B cell (primary cell): ENCODE data around the gene METTL23. TPM values are rescaled to one million over a fixed set of nuclear protein-coding genes. Genes with fewer than 3 reads are reported as not detected.

Experiments
- ATAC-seq: fragments of 200-7000 bp; cut with Tn5 transposase; one replicate; pipeline ENCODE4 v1.10.0; 2021; ENCODE audit warnings: low read depth, mild to moderate bottlenecking, moderate number of reproducible peaks, moderate library complexity
- CTCF ChIA-PET: fragments of 350-600 bp; sonication (Branson Sonifier 250); formaldehyde crosslinking; loops from one replicate; lab custom pipeline; 2021; ENCODE audit warnings: antibody characterized with exemption, inconsistent platforms; lab: Charles Lee
- POLR2A ChIA-PET: fragments of 350-600 bp; sonication (Branson Sonifier 250); formaldehyde crosslinking; loops from one replicate; lab custom pipeline; 2021; ENCODE audit warnings: antibody characterized with exemption; lab: Charles Lee
- DNase-seq: peaks from one replicate; pipeline ENCODE4 v3.0.0; 2013
- H2AFZ ChIP-seq: 2 replicates; pipeline ENCODE4 v1.6.1; 2012; ENCODE audit warnings: mild to moderate bottlenecking, low read depth, low read length; ENCODE audit not compliant: insufficient read depth, poor library complexity, severe bottlenecking
- H3K27ac ChIP-seq, 2 donors: 1 replicate in 1 of 2; 2 replicates in 1 of 2; pipeline ENCODE4 v1.5.1; 2012 to 2013; ENCODE audit warnings: low read length in 2 of 2, mild to moderate bottlenecking in 2 of 2, moderate library complexity in 1 of 2
- H3K27me3 ChIP-seq, 4 experiments: fragments of 200-600 bp in 1 of 4; sonication (generic) in 1 of 4; replicated peaks in 1 of 4; 1 replicate in 2 of 4; 2 replicates in 2 of 4; pipeline versions ENCODE4 v1.6.1 to v1.7.0; 2013 to 2016; ENCODE audit warnings: low read length in 3 of 4, mild to moderate bottlenecking in 2 of 4, mixed read lengths in 1 of 4, moderate library complexity in 1 of 4; ENCODE audit not compliant: insufficient read depth in 4 of 4, control insufficient read depth in 3 of 4; ENCODE audit errors: control extremely low read depth in 1 of 4
- H3K36me3 ChIP-seq, 2 experiments: replicated peaks in 1 of 2; 1 replicate in 1 of 2; 2 replicates in 1 of 2; pipeline versions ENCODE4 v1.6.1 to v1.7.1; 2013; ENCODE audit warnings: low read length in 1 of 2; ENCODE audit not compliant: insufficient read depth in 2 of 2, control insufficient read depth in 1 of 2; ENCODE audit errors: control extremely low read depth in 1 of 2, extremely low read depth in 1 of 2
- H3K4me1 ChIP-seq, 2 donors: fragments of 200-600 bp in 1 of 2; sonication (generic) in 1 of 2; 1 replicate in 1 of 2; 2 replicates in 1 of 2; pipeline versions ENCODE4 v1.5.1 to v1.6.1; 2013 to 2017; ENCODE audit warnings: low read length in 2 of 2; ENCODE audit not compliant: control insufficient read depth in 2 of 2, insufficient read depth in 2 of 2
- H3K4me2 ChIP-seq: replicated peaks from 2 replicates; pipeline ENCODE3; 2012; ENCODE audit warnings: mild to moderate bottlenecking, low read depth, low read length; ENCODE audit not compliant: poor library complexity, severe bottlenecking
- H3K4me3 ChIP-seq, 5 experiments: fragments of 200-600 bp in 1 of 5; sonication (generic) in 1 of 5; 1 replicate in 3 of 5; 2 replicates in 2 of 5; pipeline versions ENCODE4 v1.5.1 to v1.7.0; 2011 to 2016; ENCODE audit warnings: low read length in 4 of 5, mild to moderate bottlenecking in 4 of 5, low read depth in 2 of 5, control low read depth in 1 of 5, moderate library complexity in 1 of 5; ENCODE audit not compliant: insufficient read depth in 1 of 5; ENCODE audit errors: control extremely low read depth in 1 of 5, extremely low read depth in 1 of 5
- H3K79me2 ChIP-seq: fragments of 200-600 bp; sonication (generic); one replicate; pipeline ENCODE4 v1.6.0; 2016; ENCODE audit warnings: low read length; ENCODE audit not compliant: control insufficient read depth, insufficient read depth
- H3K9ac ChIP-seq: fragments of 200-600 bp; sonication (generic); 2 replicates; pipeline ENCODE4 v1.6.1; 2017; ENCODE audit warnings: mild to moderate bottlenecking, low read length, moderate library complexity
- H3K9me3 ChIP-seq, 3 donors: one replicate each; pipeline versions ENCODE4 v1.6.1 to v1.7.1; 2013; ENCODE audit warnings: low read length in 2 of 3; ENCODE audit not compliant: control insufficient read depth in 2 of 3, insufficient read depth in 1 of 3; ENCODE audit errors: control extremely low read depth in 1 of 3
- H4K20me1 ChIP-seq: 2 replicates; pipeline ENCODE4 v1.6.0; 2012; ENCODE audit warnings: mild to moderate bottlenecking, low read length; ENCODE audit not compliant: insufficient read depth, control insufficient read depth, poor library complexity, severe bottlenecking
- H3K27ac Mint-ChIP-seq: one replicate; pipeline ENCODE4 v1.8.0; 2021; ENCODE audit warnings: mixed read lengths
- H3K27me3 Mint-ChIP-seq: one replicate; pipeline ENCODE4 v1.8.0; 2021; ENCODE audit warnings: mixed read lengths
- H3K4me1 Mint-ChIP-seq: one replicate; pipeline ENCODE4 v1.8.0; 2021; ENCODE audit warnings: mixed read lengths
- H3K4me3 Mint-ChIP-seq: one replicate; pipeline ENCODE4 v1.8.0; 2021; ENCODE audit warnings: mixed read lengths
- H3K9me3 Mint-ChIP-seq: one replicate; pipeline ENCODE4 v1.8.0; 2022; ENCODE audit warnings: mixed read lengths; ENCODE audit not compliant: insufficient read depth
- EZH2 ChIP-seq: IDR thresholded peaks from 2 replicates; pipeline ENCODE4 v1.6.1; 2012; ENCODE audit warnings: borderline replicate concordance, low read depth, mild to moderate bottlenecking, moderate library complexity, low read length; ENCODE audit not compliant: insufficient read depth, poor library complexity, severe bottlenecking
- WGBS: methylation state at CpG from one replicate; pipeline ENCODE4 v1.1.5; 2013; ENCODE audit warnings: missing lambda C conversion rate; ENCODE audit not compliant: insufficient coverage; 5-methylcytosine and 5-hydroxymethylcytosine counted together
- intact Hi-C: fragments of 100-400 bp; cut with micrococcal nuclease; formaldehyde crosslinking; loops from one replicate; pipeline ENCODE4 v1.10.0; 2022
- polyA plus RNA-seq: library from polyadenylated mRNA; depleted of rRNA; stranded (reverse); fragments of >200 nt; gene quantifications from 2 replicates; pipeline ENCODE4 v1.2.3, GENCODE V29; 2012
- total RNA-seq, 2 donors: library from RNA; stranded (reverse); fragments of 120-200 nt in 1 of 2; gene quantifications; 1 replicate in 1 of 2; 2 replicates in 1 of 2; pipeline versions ENCODE4 v1.2.3 to v1.2.4, GENCODE V29; 2013 to 2022
- TF ChIP-seq, protein P1 (sequence below): fragments of 200-600 bp; IDR thresholded peaks from one replicate; pipeline ENCODE4 v1.8.0; 2022; ENCODE audit warnings: antibody characterized with exemption, mild to moderate bottlenecking

METTL23 gene
- total and polyA plus RNA-seq, 2 donors (not counting 1 experiment from before 2014, with no cell fraction given), result 64.0 to 68.1 TPM

DNA sequence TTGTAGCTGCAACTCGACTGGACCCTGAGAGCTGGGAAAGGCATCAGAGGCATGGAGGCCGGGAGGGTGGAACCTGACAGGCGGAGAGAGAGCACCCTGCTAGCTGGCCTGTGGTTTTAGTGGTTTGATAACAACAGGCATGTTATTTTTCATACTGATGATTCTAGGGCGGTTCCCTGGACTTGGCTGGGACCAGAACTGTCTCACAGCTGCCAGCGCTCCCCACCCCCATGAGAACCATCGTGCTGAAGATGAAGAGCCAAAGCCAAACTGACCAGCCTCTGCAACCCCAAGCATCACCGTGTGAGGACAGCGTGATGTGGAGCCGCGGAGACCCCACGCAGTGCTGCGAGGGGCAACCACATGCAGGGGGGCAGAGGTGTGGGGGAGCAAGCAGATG is 44.3 kb upstream of the METTL23 start:
- Histone ChIP-seq H2AFZ (no peak overlapping the region), H3K4me3 (no peak overlapping the region), H3K9ac (no peak overlapping the region), H3K27me3 (peaks cover 0 to 8% (median 0%) of the 10 kb centered on the region in 4 experiments), H3K27ac (no peak overlapping the region), H3K4me2 (no peak overlapping the region), H3K79me2 (no peaks in the 10 kb centered on the region), H4K20me1 (no peaks in the 10 kb centered on the region), H3K9me3 (no peaks in the 10 kb centered on the region), H3K36me3 (no peaks in the 10 kb centered on the region), H3K4me1 (no peaks in the 10 kb centered on the region)
- Mint-ChIP-seq H3K27ac (no peak overlapping the region), H3K4me3 (no peak overlapping the region), H3K4me1 (no peaks in the 10 kb centered on the region), H3K9me3 (no peaks in the 10 kb centered on the region), H3K27me3 (no peaks in the 10 kb centered on the region)
- ATAC-seq, result no peak
- ChIA-PET POLR2A (no interaction called here), CTCF (interaction anchor here (0.6 to 1.5 kb wide), 7 partner anchors 8 to 381 kb away, joined by 3 to 6 read pairs (median 4); no protein-coding TSS in a partner anchor)
- TF ChIP-seq, protein P1, sequence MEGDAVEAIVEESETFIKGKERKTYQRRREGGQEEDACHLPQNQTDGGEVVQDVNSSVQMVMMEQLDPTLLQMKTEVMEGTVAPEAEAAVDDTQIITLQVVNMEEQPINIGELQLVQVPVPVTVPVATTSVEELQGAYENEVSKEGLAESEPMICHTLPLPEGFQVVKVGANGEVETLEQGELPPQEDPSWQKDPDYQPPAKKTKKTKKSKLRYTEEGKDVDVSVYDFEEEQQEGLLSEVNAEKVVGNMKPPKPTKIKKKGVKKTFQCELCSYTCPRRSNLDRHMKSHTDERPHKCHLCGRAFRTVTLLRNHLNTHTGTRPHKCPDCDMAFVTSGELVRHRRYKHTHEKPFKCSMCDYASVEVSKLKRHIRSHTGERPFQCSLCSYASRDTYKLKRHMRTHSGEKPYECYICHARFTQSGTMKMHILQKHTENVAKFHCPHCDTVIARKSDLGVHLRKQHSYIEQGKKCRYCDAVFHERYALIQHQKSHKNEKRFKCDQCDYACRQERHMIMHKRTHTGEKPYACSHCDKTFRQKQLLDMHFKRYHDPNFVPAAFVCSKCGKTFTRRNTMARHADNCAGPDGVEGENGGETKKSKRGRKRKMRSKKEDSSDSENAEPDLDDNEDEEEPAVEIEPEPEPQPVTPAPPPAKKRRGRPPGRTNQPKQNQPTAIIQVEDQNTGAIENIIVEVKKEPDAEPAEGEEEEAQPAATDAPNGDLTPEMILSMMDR, result no peak
- TF ChIP-seq EZH2, result no peak
- WGBS, result 85% methylated on average over 7 of the region's 12 CpGs
- no peak for DNase-seq
- intact Hi-C loops, result no loop called here

DNA sequence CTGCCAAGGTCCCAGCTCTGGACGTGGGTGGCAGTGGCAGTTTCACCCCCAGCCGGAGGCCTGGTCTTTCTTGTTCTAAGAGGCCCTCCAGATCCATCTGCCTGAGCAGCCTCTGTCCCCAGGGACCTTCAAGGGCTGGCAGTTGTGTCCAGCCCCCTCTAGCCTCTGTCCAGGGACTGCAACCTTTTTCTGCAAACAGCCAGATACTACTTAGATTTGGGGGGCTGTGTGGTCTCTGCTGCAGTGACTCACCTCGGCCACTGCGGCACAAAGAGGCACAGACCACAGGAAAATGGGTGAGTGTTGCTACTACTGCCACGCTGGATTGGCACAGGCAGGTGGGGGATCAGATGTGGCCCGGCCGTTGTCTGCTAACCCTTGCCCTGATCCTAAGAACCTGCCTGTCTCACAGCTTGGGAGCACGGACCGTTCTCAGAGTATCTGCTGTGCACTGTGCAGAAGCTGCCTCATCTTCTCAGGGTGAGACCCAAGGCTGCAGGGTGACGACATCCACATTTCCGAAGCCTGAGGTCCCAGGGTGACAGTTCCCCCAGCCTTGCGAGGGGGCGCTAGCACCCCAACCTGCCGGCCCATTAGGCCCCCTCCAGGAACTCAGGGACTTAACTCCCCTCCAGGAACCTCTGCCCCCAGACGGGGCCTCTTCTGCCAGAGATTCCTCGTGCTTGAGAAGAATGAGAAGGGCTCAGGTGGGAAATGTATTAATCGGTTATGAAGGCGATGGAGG is 43.5 kb upstream of the METTL23 start:
- Histone ChIP-seq H3K27ac (no peak overlapping the region), H3K4me2 (no peak overlapping the region), H3K4me3 (no peak overlapping the region), H3K27me3 (peaks cover 0 to 5% (median 0%) of the 10 kb centered on the region in 4 experiments), H2AFZ (no peak overlapping the region), H3K9me3 (no peaks in the 10 kb centered on the region), H4K20me1 (no peaks in the 10 kb centered on the region), H3K79me2 (no peaks in the 10 kb centered on the region), H3K9ac (no peak overlapping the region), H3K4me1 (no peaks in the 10 kb centered on the region), H3K36me3 (no peaks in the 10 kb centered on the region)
- H3K27me3 Mint-ChIP-seq, result no peaks in the 10 kb centered on the region
- H3K4me3 Mint-ChIP-seq, result no peak overlapping the region
- DNase-seq, result no peak
- ChIA-PET CTCF (no interaction called here), POLR2A (no interaction called here)
- intact Hi-C loops, result no loop called here
- TF ChIP-seq, protein P1, result no peak
- no peak for TF ChIP-seq EZH2
- no peaks in the 10 kb centered on the region for H3K9me3 Mint-ChIP-seq
- no peak for ATAC-seq
- H3K4me1 Mint-ChIP-seq, result no peaks in the 10 kb centered on the region
- no peak overlapping the region for H3K27ac Mint-ChIP-seq
- WGBS, result 81% methylated on average over 18 of the region's 18 CpGs
